Activated naive CD8-positive, alpha-beta T cell treated with anti-CD3 and anti-CD28 coated beads, Interleukin-2, amount 10 ng/mL, durations not matched to agents 7 days and 5 days (primary cell): ENCODE data around the gene PHYHIPL. TPM values are rescaled to one million over a fixed set of nuclear protein-coding genes. Genes with fewer than 3 reads are reported as not detected.
"Not testable (repeated sequence)": the region's sequence is repeated elsewhere in the genome, so short reads cannot be mapped to it uniquely, and the experiment has no call there.

Source experiments
- ATAC-seq: fragments of 150-1000 bp; cut with Tn5 transposase; one replicate; pipeline ENCODE4 v1.10.0; 2021; ENCODE audit warnings: low read depth, moderate library complexity
- POLR2A ChIA-PET: fragments of 350-600 bp; sonication (Branson Sonifier 250); formaldehyde crosslinking; loops from one replicate; lab custom pipeline; 2021; ENCODE audit warnings: antibody characterized with exemption; lab: Charles Lee
- DNase-seq: peaks from one replicate; pipeline ENCODE4 v3.0.0; 2021
- H3K27ac Mint-ChIP-seq: one replicate; pipeline ENCODE4 v1.8.0; 2022; ENCODE audit warnings: mild to moderate bottlenecking, mixed read lengths
- H3K27me3 Mint-ChIP-seq: one replicate; pipeline ENCODE4 v1.8.0; 2022; ENCODE audit warnings: mild to moderate bottlenecking, moderate library complexity, mixed read lengths
- H3K36me3 Mint-ChIP-seq: one replicate; pipeline ENCODE4 v1.8.0; 2021; ENCODE audit warnings: mild to moderate bottlenecking, mixed read lengths
- H3K4me1 Mint-ChIP-seq: one replicate; pipeline ENCODE4 v1.8.0; 2021; ENCODE audit warnings: mixed read lengths
- H3K4me3 Mint-ChIP-seq: one replicate; pipeline ENCODE4 v1.8.0; 2022; ENCODE audit warnings: mild to moderate bottlenecking, moderate library complexity, mixed read lengths
- H3K9me3 Mint-ChIP-seq: one replicate; pipeline ENCODE4 v1.8.0; 2021; ENCODE audit warnings: mixed read lengths
- total RNA-seq, 2 experiments: library from RNA; stranded (reverse); gene quantifications; one replicate each; pipeline ENCODE4 v1.2.3, GENCODE V29; 2021

Gene PHYHIPL
- total RNA-seq, 2 experiments from 2014 or later, result not detected

DNA sequence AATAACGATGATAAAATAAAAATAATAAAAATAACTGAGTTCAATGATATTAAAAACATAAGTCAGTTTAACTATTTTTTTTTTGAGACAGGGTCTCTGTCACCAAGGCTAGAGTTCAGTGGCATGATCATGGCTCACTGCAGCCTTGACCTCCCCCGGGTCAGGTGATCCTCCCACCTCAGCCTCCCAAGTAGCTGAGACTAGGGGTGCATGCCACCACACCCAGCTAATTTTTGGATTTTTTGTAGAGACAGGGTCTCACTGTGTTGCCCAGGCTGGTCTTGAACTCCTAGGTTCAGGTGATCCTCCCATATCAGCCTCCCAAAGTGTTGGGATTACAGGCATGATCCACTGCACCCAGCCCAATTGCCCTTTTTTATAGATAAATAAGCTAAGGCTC lies 47.2 kb downstream of the PHYHIPL start:
- H3K4me3 Mint-ChIP-seq, POLR2A ChIA-PET: not testable (repeated sequence)

GRCh38 chr10:59225211-59225610 lies 48.8 kb downstream of the PHYHIPL start:
- POLR2A ChIA-PET, result no interaction called here
- DNase-seq (no peak), ATAC-seq (no peak)
- Mint-ChIP-seq H3K4me3 (no peak overlapping the region), H3K36me3 (no peaks in the 10 kb centered on the region), H3K9me3 (no peaks in the 10 kb centered on the region), H3K27ac (no peak overlapping the region), H3K4me1 (no peaks in the 10 kb centered on the region), H3K27me3 (no peaks in the 10 kb centered on the region)

More for the DNA sequence above, 47.2 kb downstream of the PHYHIPL start:
- not testable (repeated sequence) for H3K36me3 Mint-ChIP-seq, H3K27me3 Mint-ChIP-seq, H3K27ac Mint-ChIP-seq, H3K4me1 Mint-ChIP-seq, ATAC-seq, H3K9me3 Mint-ChIP-seq, DNase-seq

DNA sequence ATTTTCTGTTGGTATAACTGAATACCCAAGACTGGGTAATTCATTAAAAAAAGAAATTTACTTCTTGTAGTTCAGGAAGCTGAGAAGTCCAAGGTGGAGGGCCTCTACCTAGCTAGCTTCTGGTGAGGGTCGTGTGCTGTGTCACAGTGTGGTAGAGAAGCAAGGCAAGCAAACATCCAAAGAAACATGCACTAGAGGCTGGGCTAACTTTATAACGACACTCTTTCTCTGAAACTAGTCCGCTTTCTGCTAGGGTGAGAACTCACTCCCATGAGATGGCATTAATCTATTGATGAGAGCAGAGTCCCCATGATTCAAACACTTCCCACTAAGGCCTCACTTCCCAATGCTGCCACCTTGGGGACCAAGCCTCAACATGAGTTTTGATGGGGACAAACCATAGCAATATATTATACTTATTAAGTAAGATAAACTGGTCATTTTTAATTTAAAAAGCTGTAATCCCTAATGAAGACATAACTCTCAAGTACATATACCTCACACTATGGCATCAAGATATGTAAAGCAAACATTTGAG lies 50.8 kb downstream of the PHYHIPL start:
- ATAC-seq, result no peak
- Mint-ChIP-seq H3K27me3 (no peaks in the 10 kb centered on the region), H3K27ac (no peak overlapping the region), H3K36me3 (no peaks in the 10 kb centered on the region), H3K4me3 (no peak overlapping the region), H3K9me3 (no peaks in the 10 kb centered on the region), H3K4me1 (no peaks in the 10 kb centered on the region)
- DNase-seq, result no peak
- POLR2A ChIA-PET, result no interaction called here

DNA sequence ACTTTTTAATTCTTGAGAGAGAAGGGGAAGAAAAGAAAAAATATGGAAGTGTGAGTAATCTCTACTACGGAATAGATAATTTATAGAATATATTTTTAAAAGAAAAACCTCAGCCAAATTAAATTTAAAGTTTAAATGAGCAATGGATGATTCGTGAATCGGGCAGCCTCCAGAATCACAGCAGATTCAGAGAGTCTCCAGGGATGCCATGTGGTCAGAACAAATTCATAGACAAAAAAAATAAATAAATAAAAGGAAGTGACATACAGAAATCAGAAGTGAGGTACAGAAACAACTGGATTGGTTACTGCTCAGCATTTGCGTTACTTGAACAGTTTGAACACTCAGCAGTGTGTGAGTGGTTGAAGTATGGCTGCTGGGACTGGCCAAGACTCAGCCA lies 53.0 kb downstream of the PHYHIPL start:
- H3K27me3 Mint-ChIP-seq, result peaks cover 2% of the 10 kb centered on the region
- DNase-seq (no peak), ATAC-seq (no peak)
- POLR2A ChIA-PET, result no interaction called here
- no peak overlapping the region for H3K4me3 Mint-ChIP-seq
- no peaks in the 10 kb centered on the region for H3K9me3 Mint-ChIP-seq
- H3K27ac Mint-ChIP-seq, result no peak overlapping the region
- no peaks in the 10 kb centered on the region for H3K4me1 Mint-ChIP-seq
- H3K36me3 Mint-ChIP-seq, result no peaks in the 10 kb centered on the region

- Mint-ChIP-seq H3K27me3 (peaks cover 2% of the 10 kb centered on the region), H3K4me1 (no peaks in the 10 kb centered on the region), H3K4me3 (no peak overlapping the region), H3K27ac (no peak overlapping the region), H3K36me3 (no peaks in the 10 kb centered on the region), H3K9me3 (no peaks in the 10 kb centered on the region)
- no peak for ATAC-seq
- POLR2A ChIA-PET, result no interaction called here
- no peak for DNase-seq
These were observed 57.8 kb downstream of the PHYHIPL start for GRCh38 chr10:59234194-59234593.

- H3K9me3 Mint-ChIP-seq, result no peaks in the 10 kb centered on the region
- POLR2A ChIA-PET, result no interaction called here
- no peak for DNase-seq
- no peaks in the 10 kb centered on the region for H3K36me3 Mint-ChIP-seq
- no peaks in the 10 kb centered on the region for H3K4me1 Mint-ChIP-seq
- H3K27me3 Mint-ChIP-seq, result peaks cover 2% of the 10 kb centered on the region
- H3K4me3 Mint-ChIP-seq, result no peak overlapping the region
- no peak overlapping the region for H3K27ac Mint-ChIP-seq
- ATAC-seq, result no peak
These were observed 58.5 kb downstream of the PHYHIPL start for GRCh38 chr10:59234816-59235429.

DNA sequence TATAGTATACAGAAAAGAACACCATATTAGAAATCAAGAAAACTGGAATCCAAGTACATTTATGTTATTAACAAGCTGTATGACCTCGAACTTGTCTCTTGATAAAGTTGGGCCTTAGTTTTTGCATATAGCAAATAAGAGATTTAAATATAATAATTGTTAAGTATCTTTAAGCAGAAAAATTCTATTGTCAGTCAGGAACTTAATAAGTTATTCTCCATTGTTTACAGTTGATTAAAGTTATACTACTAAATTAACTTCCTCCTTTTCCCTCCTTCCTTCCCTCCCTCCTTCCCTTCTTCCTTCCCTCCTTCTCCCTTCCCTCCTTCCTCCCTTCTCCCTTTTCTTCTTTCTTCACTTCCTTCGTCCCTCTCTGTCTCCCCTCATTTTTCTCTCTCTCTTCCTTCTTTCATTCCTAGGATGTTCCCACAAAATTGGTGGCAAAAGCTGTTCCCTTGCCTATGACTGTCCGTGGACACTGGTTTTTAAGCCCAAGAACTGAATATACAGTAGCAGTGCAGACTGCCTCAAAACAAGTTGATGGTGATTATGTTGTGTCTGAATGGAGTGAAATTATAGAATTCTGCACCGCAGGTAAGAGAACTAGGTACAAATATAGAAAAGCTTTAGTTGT lies 59.7 kb downstream of the PHYHIPL start:
- ATAC-seq (no peak), DNase-seq (no peak)
- Mint-ChIP-seq H3K27me3 (peaks cover 2% of the 10 kb centered on the region), H3K9me3 (no peaks in the 10 kb centered on the region), H3K4me1 (no peaks in the 10 kb centered on the region), H3K4me3 (no peak overlapping the region), H3K27ac (no peak overlapping the region), H3K36me3 (no peaks in the 10 kb centered on the region)
- POLR2A ChIA-PET, result no interaction called here

DNA sequence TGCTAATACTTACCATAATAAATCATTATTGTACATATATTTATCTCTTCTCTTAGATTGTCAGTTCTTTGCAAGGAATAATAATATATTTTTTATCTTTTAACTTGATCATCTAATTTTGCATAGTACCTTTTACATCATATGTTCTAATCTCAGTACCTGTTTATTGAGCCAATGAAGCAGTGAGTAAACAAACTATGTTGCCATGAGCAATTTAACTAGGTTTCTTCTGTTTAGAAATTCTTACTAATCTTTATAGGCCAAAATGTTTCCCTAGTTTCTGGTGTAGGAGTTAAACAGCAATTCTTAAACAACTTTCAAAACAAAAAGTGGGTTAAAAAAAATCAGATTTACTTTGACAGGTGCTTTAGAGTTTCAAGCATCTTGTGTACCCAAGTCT lies 61.3 kb downstream of the PHYHIPL start:
- Mint-ChIP-seq H3K36me3 (no peaks in the 10 kb centered on the region), H3K27me3 (peaks cover 1% of the 10 kb centered on the region), H3K9me3 (no peaks in the 10 kb centered on the region), H3K4me1 (no peaks in the 10 kb centered on the region), H3K27ac (no peak overlapping the region), H3K4me3 (no peak overlapping the region)
- ATAC-seq (no peak), DNase-seq (no peak)
- POLR2A ChIA-PET, result no interaction called here

- DNase-seq, H3K4me3 Mint-ChIP-seq, POLR2A ChIA-PET, H3K27me3 Mint-ChIP-seq, ATAC-seq, H3K4me1 Mint-ChIP-seq, H3K27ac Mint-ChIP-seq, H3K9me3 Mint-ChIP-seq, H3K36me3 Mint-ChIP-seq: not testable (repeated sequence)
These were observed 62.7 kb downstream of the PHYHIPL start for GRCh38 chr10:59239108-59239507.

DNA sequence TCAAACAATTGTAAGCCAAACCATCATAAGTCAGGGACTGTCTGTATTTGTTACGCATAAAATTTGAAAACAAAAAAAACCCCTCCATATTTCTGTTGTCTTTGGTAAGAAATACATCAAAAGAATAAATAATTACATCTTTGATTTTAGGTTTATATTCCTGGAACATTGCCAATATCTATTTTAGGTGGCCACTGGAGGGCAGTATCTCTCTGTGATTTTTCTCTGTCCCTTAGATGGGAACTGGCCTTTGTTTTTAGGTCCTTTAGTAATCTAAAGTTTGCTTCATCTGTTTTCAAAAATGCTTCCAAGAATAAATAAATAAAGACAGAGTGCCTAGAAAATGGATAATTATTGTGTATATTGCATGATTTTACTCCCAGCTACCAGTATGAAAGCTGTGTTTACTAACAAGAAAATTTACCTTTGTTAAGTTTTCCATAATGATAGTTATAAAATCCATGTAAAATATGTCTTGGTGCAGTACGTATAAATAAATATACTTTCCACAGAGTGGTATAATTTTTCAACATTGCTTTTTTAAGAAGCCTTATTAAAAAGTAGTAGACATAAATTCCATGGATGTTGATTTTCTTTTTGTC lies 64.2 kb downstream of the PHYHIPL start:
- POLR2A ChIA-PET, result no interaction called here
- ATAC-seq, result no peak
- no peak overlapping the region for H3K27ac Mint-ChIP-seq
- H3K4me3 Mint-ChIP-seq, result no peak overlapping the region
- DNase-seq, result no peak
- H3K4me1 Mint-ChIP-seq, result no peaks in the 10 kb centered on the region
- H3K27me3 Mint-ChIP-seq, result no peaks in the 10 kb centered on the region
- no peaks in the 10 kb centered on the region for H3K36me3 Mint-ChIP-seq
- no peaks in the 10 kb centered on the region for H3K9me3 Mint-ChIP-seq

GRCh38 chr10:59242057-59242456 lies 65.6 kb downstream of the PHYHIPL start:
- Mint-ChIP-seq H3K4me3 (no peak overlapping the region), H3K9me3 (no peaks in the 10 kb centered on the region), H3K27me3 (no peaks in the 10 kb centered on the region), H3K36me3 (no peaks in the 10 kb centered on the region), H3K4me1 (no peaks in the 10 kb centered on the region), H3K27ac (no peak overlapping the region)
- POLR2A ChIA-PET, result no interaction called here
- DNase-seq (no peak), ATAC-seq (no peak)

- Mint-ChIP-seq H3K27ac (no peak overlapping the region), H3K4me3 (no peak overlapping the region), H3K36me3 (no peaks in the 10 kb centered on the region), H3K27me3 (no peaks in the 10 kb centered on the region), H3K9me3 (no peaks in the 10 kb centered on the region), H3K4me1 (no peaks in the 10 kb centered on the region)
- ATAC-seq, result no peak
- POLR2A ChIA-PET, result no interaction called here
- DNase-seq, result no peak
These were observed 66.5 kb downstream of the PHYHIPL start for GRCh38 chr10:59242991-59243390.

DNA sequence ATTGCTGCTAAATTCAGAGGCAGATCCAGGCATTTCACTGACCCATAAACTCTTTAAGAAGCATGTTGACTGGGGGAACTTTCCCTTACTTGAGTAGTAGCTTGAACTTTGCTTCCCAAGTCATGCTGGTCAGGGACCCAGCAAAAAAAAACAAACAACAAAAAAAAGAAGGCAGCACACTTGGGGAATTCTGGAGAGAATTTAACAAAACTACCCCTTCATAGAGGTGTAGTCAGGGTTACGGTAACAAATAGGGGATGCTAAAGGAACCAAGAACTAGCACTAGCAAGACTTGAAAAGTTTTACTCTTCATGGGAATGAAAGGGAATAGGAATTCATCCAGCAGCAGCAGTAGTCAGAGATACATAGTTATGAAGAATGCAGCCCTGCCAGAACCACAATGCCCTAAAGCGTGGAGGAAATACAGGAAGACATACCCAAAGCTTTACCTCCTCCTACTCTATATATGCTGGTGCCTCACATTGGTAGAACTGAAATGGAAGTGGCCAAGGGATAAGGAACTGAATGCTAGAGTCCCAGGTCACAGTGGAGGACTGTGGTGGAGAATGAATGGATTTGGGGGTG lies 67.3 kb downstream of the PHYHIPL start:
- Mint-ChIP-seq H3K36me3 (no peaks in the 10 kb centered on the region), H3K4me3 (no peak overlapping the region), H3K27me3 (no peaks in the 10 kb centered on the region), H3K9me3 (no peaks in the 10 kb centered on the region), H3K4me1 (no peaks in the 10 kb centered on the region), H3K27ac (no peak overlapping the region)
- DNase-seq (no peak), ATAC-seq (no peak)
- POLR2A ChIA-PET, result no interaction called here

- Mint-ChIP-seq H3K36me3 (no peaks in the 10 kb centered on the region), H3K4me3 (no peak overlapping the region), H3K9me3 (no peaks in the 10 kb centered on the region), H3K27ac (no peak overlapping the region), H3K27me3 (no peaks in the 10 kb centered on the region), H3K4me1 (no peaks in the 10 kb centered on the region)
- DNase-seq (no peak), ATAC-seq (no peak)
- POLR2A ChIA-PET, result no interaction called here
These were observed 68.4 kb downstream of the PHYHIPL start for GRCh38 chr10:59244871-59245270.
